ENCODE results near the gene C5orf63.

DNA sequence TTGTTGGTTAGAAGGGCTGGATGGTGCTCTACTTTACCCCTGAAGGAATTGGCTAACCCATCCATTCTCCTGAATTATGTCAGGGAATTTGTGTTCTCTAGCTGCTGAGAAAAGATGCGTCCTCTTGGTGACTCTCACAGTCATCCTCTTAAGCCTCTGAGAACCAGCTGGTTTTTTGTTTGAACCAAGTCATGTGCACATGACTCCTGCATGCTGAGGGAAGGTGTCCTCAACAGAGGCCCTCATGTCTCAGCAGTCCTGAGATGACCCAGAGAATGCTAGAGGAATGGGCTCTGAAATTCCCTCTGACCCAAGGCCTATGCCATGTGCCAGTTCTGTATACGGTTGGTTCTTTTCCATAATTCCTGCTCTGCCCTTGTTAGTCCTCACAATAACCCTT, 10.4 kb upstream of the C5orf63 start:
- TF ChIP-seq, protein P1, sequence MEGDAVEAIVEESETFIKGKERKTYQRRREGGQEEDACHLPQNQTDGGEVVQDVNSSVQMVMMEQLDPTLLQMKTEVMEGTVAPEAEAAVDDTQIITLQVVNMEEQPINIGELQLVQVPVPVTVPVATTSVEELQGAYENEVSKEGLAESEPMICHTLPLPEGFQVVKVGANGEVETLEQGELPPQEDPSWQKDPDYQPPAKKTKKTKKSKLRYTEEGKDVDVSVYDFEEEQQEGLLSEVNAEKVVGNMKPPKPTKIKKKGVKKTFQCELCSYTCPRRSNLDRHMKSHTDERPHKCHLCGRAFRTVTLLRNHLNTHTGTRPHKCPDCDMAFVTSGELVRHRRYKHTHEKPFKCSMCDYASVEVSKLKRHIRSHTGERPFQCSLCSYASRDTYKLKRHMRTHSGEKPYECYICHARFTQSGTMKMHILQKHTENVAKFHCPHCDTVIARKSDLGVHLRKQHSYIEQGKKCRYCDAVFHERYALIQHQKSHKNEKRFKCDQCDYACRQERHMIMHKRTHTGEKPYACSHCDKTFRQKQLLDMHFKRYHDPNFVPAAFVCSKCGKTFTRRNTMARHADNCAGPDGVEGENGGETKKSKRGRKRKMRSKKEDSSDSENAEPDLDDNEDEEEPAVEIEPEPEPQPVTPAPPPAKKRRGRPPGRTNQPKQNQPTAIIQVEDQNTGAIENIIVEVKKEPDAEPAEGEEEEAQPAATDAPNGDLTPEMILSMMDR (IDR thresholded peaks at IDR 0.05; ENCODE audit: control extremely low read depth in 1 of 3, insufficient read depth in 1 of 3, low read depth in 1 of 3, low read length in 3 of 3), result no peak
- TF ChIP-seq EP300 (IDR thresholded peaks at IDR 0.05; ENCODE audit: borderline replicate concordance in 1 of 2, low read depth in 2 of 2, low read length in 2 of 2) (no peak), TEAD4 (IDR thresholded peaks at IDR 0.05; ENCODE audit: low read depth, low read length) (no peak), POLR2A (IDR thresholded peaks at IDR 0.05; ENCODE audit: control extremely low read depth in 1 of 2, low read depth in 2 of 2, low read length in 2 of 2) (no peak)

All from H1 (cell line).